Measurements from ENCODE around the gene CD86.

CD86 gene

GRCh38 chr3:122092460-122093165 lies 37.5 kb downstream of the CD86 start:
- DNase-seq: peak; percentile 59

DNA sequence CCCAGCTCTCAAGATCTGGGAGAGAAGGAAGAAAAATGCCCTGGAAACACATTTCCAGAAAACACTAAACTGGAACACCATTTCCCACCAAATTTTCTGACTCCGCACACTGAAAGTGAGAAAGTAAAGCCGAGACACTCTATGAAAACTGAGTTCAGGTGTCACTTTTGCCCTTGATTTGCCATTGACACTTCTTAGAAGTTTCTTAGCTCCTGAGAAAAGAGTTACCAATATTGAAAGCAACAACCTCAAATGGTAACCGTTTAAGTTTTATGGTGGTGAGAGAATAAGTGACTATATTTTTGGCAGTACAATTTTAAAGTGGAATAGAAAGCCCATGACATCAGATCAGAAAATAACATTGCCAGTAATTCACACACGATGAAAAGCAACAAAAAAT lies 39.0 kb downstream of the CD86 start:
- no peak for DNase-seq

DNA sequence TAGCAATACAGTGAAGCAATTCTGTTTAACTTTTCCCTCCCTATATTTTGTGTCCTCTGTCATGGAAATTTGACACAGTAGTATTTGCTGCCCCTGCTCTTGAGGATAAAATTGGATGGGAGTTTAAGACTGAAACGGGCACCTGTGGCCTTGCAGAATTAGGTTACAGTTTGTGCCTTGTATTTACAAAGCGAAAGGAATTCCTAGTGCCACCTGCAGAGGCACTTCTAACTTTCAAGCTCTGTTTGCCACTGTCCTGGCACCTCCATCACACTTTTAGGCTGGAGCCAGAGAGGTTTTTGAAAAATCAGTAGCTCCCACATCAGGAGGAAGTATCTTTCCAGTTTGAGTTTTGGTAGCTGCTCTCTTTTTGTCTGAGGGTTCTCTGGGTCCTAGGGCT lies 39.5 kb downstream of the CD86 start:
- DNase-seq: no peak

DNA sequence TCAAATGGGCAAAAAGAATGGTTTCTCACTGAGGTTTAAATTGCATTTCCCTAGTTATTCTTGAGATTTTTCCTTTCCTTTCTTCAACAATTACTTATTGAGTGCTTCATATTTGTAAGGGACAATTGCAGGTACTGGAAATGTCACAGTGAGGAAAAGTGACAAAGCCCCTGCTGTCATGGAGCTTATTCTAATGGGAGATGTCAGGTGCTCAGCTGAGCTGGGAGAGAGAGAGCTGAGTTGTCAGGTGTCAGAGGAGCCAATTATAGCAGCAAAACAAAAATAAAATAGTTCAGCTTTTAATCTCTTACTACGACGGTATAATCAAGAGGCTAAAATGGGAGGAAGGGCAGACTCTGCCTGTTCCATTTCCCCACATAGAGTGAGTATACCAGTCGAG lies 42.0 kb downstream of the CD86 start:
- DNase-seq: no peak

GRCh38 chr3:122098611-122099010 lies 43.4 kb downstream of the CD86 start:
- no peak for DNase-seq

- no peak for DNase-seq
These were observed 44.1 kb downstream of the CD86 start for GRCh38 chr3:122099255-122099654.

DNA sequence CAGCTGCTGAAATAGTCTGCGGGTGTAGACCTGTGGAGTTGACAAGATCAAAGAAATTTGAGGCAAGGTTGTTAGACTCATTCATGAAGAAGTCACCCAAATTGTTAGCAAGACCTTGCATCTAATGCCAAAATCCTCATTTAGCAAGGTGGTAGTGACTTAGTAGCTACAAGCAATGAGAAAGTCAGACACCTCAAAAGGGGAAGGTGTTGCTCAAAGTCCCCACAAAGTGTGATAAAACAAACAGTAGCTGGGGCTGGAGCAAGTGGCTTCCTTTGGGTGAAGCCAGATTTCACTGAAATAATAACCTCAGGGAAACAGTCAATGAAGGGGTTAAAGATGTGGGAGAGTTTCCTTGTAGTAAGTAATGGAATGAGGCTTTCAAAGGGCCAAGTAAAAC lies 44.9 kb downstream of the CD86 start:
- DNase-seq: no peak

- peak in 1 of 2 donors; percentile 19 for DNase-seq
These were observed 45.7 kb downstream of the CD86 start for GRCh38 chr3:122100591-122101463.

GRCh38 chr3:122101646-122102045 lies 46.5 kb downstream of the CD86 start:
- DNase-seq: no peak

GRCh38 chr3:122102191-122102935 lies 47.2 kb downstream of the CD86 start:
- peak in 1 of 2 donors; percentile 17 for DNase-seq

DNA sequence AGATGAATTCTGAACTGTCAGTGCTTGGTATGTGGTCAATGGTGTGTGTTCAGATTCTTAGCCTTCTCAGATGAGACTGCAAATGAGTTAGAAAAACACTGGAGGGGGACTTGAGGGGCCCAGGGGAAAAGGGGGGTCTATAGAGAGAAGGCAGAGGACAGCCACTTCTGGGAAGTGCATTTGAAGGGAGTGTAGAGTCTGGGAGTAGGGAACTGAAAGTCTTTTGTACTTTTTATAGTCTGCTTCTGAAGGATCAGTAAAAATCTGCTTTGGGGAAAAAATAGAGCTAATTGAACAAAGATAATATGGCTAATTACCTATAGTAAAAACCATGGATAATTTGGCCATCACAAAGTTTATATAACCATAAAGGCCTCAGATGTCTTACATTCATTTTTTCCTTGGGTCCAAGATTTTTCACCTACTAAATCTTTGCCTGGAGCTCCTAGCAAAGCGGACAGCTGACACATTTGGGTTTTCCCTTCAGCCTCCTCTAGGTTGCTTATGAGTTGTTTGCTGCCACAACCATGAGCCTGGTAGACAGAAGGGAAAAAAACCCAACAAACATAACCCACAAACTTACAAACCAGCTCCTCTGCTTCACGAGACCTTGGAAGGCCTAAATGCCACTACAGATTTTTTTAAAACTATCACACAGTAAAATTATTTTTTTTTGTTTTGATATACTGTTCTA lies 48.8 kb downstream of the CD86 start:
- DNase-seq: no peak

GRCh38 chr3:122104515-122105194 lies 49.5 kb downstream of the CD86 start:
- DNase-seq: no peak

DNA sequence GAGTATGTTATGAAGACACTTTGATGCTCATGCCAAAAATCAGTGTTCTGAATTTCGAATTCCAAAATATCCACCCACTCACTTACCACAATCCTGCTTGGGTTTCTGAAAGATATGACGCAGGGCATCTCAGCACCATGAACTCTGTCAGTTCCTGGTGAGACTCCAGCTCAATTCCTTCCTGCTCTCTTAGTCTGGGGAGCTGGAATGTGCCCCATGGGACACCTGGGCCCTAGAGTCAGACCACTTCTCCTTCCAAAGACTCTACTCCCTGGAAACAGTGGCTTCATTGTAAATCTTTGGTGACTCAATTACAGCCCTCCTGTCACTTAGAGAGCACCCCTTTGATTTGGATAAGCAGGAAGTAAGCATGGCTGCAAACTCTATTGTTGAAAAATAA lies 50.5 kb downstream of the CD86 start:
- DNase-seq: no peak

DNA sequence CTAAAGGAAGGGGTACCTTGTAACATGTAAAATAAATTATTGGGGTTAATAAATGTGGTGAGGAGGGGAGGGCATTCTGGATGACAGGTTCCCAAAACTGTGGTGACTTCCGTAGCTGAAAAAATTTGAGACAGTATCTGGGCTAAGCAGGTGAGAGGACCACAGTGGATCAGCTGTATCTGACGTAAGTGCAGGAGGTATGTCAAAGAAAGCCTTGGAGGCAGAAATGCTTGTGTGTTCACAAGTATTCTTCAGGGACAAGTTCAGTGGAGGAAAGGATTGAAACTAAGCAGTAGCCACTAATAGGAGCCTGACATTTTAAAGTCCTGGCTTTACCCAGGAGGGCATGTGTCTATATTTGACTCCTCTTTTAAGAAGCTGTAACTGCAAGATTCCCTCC lies 52.0 kb downstream of the CD86 start:
- DNase-seq: no peak

GRCh38 chr3:122111974-122112373 lies 56.8 kb downstream of the CD86 start:
- no peak for DNase-seq

GRCh38 chr3:122112754-122113153 lies 57.6 kb downstream of the CD86 start:
- no peak for DNase-seq

DNA sequence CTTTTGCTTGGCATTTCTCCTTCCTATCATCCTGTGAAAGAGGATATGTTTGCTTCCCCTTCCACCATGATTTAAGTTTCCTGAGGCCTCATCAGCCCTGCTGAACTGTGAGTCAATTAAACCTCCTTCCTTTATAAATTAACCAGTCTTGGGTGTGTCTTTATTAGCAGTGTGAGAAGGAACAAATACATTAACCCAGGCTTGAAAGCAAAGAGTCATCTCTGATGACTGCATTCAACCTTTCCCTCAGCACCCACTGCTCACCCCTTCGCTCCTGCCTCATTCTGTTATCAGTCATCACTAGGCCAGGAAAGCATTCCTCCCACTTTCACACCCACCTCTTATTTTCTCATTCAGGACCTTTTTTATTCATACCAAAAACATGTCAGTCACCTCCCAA lies 68.7 kb downstream of the CD86 start:
- no peak for DNase-seq

- DNase-seq: no peak
These were observed 77.9 kb downstream of the CD86 start for GRCh38 chr3:122132949-122133540.

DNA sequence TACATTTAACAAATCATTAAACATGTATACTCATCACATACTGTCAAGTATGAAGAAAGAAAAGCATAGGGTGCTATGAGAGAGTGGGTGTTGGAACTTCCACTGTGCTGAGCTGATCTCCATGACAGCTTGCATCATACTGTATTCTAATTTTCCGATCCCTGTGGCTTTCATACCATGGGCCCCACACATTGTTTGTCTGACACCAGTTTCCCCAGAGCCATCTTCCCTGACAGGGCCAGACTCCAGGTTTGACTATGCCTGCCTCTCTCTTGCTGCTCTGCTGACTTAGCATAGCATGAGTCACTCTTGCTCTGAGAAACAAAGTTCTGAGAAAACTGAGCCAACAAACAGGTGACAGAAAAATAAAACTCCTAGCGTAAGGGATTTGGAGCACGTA lies 91.3 kb downstream of the CD86 start:
- peak; percentile 55 to 56 for DNase-seq

DNA sequence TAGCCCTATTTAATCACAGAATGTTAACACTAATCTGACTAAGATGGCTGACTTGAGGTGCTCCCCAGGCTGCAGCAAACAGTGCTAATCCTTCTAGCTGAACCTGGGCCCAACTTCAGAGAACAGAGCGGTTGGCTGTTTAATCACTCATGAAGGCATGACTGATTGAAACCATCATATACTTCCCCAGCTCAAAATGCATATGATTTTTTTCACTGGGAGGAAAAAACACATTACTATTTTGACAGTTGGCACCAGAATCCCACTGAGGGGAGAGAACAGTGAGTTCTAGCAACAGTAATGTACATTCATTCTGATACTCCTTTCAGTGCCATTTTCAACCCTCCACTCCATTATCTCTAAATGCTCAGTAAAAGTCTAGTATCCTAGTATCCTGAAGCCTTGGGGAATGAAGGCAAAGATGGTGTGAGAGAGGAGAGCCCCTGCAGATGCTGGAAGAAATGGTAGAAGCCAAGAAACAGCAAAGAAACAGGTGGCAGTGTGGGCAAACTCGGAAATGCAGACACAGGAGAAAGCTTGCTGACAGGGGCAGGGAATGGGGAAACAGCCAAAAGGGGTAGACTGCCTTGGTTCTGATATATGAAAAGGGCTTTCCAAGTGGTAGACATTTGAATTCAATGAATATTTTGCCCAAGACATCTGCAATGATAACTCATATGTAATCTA lies 93.9 kb downstream of the CD86 start:
- no peak for DNase-seq

GRCh38 chr3:122151480-122151879 lies 96.3 kb downstream of the CD86 start:
- no peak for DNase-seq
